Fibroblast of lung (primary cell): ENCODE measurements around the gene LDLRAD4.

Source experiments
- EZH2 ChIP-seq: IDR thresholded peaks from 2 replicates; pipeline ENCODE4 v1.5.1; 2012; ENCODE audit warnings: low read length, control low read depth, mild to moderate bottlenecking; ENCODE audit errors: missing control alignments
- TF ChIP-seq, protein P1 (sequence below), 2 donors: IDR thresholded peaks in 1 of 2; conservative IDR thresholded peaks in 1 of 2; 1 replicate in 1 of 2; 2 replicates in 1 of 2; pipeline ENCODE4 v1.5.1; 2011 to 2012; ENCODE audit warnings: low read length in 2 of 2, control low read depth in 1 of 2, inconsistent platforms in 1 of 2, low read depth in 1 of 2, mild to moderate bottlenecking in 1 of 2

DNA sequence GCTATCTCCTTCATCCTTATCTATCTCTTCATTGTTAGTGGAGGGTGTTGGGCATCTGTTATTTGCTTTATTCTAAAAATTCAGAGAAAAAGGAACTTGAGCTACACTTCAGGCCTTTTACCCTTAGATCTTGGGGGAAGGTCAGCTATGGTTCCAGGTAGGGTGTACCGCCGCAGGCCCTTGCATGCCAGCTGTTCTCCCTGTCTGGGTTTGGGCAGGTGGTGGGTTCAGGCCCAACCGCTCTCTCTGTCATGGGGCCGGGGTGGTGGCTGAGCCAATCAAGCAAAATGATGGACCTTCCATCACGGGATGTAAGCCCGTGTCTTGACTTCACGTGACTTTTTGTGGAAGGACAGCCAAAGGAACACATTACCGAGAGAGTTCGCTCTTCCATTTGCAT lies 231.1 kb downstream of the LDLRAD4 start:
- no peak for TF ChIP-seq EZH2
- TF ChIP-seq, protein P1, sequence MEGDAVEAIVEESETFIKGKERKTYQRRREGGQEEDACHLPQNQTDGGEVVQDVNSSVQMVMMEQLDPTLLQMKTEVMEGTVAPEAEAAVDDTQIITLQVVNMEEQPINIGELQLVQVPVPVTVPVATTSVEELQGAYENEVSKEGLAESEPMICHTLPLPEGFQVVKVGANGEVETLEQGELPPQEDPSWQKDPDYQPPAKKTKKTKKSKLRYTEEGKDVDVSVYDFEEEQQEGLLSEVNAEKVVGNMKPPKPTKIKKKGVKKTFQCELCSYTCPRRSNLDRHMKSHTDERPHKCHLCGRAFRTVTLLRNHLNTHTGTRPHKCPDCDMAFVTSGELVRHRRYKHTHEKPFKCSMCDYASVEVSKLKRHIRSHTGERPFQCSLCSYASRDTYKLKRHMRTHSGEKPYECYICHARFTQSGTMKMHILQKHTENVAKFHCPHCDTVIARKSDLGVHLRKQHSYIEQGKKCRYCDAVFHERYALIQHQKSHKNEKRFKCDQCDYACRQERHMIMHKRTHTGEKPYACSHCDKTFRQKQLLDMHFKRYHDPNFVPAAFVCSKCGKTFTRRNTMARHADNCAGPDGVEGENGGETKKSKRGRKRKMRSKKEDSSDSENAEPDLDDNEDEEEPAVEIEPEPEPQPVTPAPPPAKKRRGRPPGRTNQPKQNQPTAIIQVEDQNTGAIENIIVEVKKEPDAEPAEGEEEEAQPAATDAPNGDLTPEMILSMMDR (conservative IDR thresholded peaks at IDR 0.05 in 1 of 2, IDR thresholded peaks at IDR 0.05 in 1 of 2; ENCODE audit: low read depth in 1 of 2, low read length in 2 of 2), result no peak
